ENCODE data around the gene UBE2L3.

UBE2L3 gene

DNA sequence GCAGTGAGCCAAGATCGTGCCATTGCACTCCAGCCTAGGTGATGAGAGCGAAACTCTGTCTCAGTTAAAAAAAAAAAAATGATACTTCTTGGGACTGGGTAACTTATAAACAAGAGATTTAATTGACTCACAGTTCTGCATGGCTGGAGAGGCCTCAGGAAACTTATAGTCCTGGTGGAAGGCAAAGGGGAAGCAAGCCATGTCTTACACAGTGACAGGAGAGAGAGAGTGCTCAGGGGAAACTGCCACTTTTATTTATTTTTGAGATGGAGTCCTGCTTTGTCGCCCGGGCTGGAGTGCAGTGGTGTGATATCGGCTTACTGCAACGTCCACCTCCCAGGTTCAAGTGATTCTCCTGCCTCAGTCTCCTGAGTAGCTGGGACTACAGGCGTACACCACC, 82.8 kb downstream of the UBE2L3 start:
- H3K27ac ChIP-seq (ENCODE audit: extremely low read depth, low read depth, low read length): no peak overlapping the region
- ChIA-PET POLR2A (no interaction called here), CTCF (interaction anchor here (4.8 kb wide), 1 partner anchor 7 kb away, joined by 25 read pairs; the partner anchor contains the start of gene SDF2L1)
- H3K4me3 ChIP-seq (ENCODE audit: low read depth, low read length): no peak overlapping the region
- TF ChIP-seq HOXA7 (CRISPR knock-in tag; IDR thresholded peaks at IDR 0.05; ENCODE audit: borderline replicate concordance) (no peak), PRDM1 (tag by site-specific recombination; IDR thresholded peaks at IDR 0.05) (peak; percentile 87)
- TF ChIP-seq, protein P1, sequence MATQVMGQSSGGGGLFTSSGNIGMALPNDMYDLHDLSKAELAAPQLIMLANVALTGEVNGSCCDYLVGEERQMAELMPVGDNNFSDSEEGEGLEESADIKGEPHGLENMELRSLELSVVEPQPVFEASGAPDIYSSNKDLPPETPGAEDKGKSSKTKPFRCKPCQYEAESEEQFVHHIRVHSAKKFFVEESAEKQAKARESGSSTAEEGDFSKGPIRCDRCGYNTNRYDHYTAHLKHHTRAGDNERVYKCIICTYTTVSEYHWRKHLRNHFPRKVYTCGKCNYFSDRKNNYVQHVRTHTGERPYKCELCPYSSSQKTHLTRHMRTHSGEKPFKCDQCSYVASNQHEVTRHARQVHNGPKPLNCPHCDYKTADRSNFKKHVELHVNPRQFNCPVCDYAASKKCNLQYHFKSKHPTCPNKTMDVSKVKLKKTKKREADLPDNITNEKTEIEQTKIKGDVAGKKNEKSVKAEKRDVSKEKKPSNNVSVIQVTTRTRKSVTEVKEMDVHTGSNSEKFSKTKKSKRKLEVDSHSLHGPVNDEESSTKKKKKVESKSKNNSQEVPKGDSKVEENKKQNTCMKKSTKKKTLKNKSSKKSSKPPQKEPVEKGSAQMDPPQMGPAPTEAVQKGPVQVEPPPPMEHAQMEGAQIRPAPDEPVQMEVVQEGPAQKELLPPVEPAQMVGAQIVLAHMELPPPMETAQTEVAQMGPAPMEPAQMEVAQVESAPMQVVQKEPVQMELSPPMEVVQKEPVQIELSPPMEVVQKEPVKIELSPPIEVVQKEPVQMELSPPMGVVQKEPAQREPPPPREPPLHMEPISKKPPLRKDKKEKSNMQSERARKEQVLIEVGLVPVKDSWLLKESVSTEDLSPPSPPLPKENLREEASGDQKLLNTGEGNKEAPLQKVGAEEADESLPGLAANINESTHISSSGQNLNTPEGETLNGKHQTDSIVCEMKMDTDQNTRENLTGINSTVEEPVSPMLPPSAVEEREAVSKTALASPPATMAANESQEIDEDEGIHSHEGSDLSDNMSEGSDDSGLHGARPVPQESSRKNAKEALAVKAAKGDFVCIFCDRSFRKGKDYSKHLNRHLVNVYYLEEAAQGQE (tag by site-specific recombination; IDR thresholded peaks at IDR 0.05): no peak
- no peaks in the 10 kb centered on the region for H3K4me1 ChIP-seq (ENCODE audit: control insufficient read depth, insufficient read depth, low read length)
- H3K36me3 ChIP-seq (ENCODE audit: control insufficient read depth in 2 of 2, insufficient read depth in 1 of 2, low read length in 2 of 2): peaks cover 0 to 49% of the 10 kb centered on the region in 2 experiments; a peak in 2 of 3 replicates
- no peaks in the 10 kb centered on the region for H3K9me3 ChIP-seq (ENCODE audit: control insufficient read depth, insufficient read depth, low read depth, low read length)

DNA sequence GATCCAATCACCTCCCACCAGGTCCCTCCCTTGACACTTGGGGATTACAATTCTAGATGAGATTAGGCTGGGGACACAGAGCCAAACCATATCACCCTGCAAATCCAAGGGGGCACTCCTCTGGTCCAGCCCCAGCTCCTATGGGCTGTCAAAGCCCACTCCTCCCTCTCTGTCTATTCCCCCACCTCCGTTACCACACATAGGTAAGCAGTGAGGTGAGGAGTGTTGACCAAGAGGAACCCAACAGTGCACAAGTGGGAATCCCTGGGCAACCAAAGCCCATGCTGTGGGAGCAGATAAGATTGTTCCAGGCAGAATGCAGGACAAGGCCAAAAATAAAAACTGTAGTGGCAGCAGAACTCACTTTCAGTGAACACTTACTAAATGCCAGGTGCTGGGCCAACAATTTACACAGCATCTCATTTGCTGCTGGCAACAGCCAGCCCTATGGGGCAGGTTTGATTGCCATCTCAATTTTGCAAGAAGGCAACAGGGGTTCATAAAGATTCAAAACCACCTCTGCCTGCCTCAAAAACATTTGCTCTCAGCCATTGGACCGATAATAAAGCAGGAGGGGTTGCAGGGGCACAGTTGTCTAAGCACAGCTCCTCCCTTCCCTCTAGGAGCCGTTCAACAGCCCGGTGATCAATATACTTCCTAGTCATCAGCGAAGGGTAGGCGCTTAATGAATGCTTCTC, 83.5 kb downstream of the UBE2L3 start:
- Histone ChIP-seq H3K27ac (ENCODE audit: extremely low read depth, low read depth, low read length) (no peak overlapping the region; the same call in 1 of the 2 replicates), H3K4me3 (ENCODE audit: low read depth, low read length) (peak overlapping the region; percentile 83), H3K9me3 (ENCODE audit: control insufficient read depth, insufficient read depth, low read depth, low read length) (no peaks in the 10 kb centered on the region), H3K36me3 (ENCODE audit: control insufficient read depth in 2 of 2, insufficient read depth in 1 of 2, low read length in 2 of 2) (peaks cover 0 to 45% of the 10 kb centered on the region in 2 experiments; a peak in 2 of 3 replicates), H3K4me1 (ENCODE audit: control insufficient read depth, insufficient read depth, low read length) (no peaks in the 10 kb centered on the region)
- ChIA-PET CTCF (interaction anchor here (1.0 to 4.8 kb wide), 2 partner anchors 8 to 22 kb away, joined by 3 to 25 read pairs; partner anchors contain the start of gene SDF2L1), POLR2A (interaction anchor here (2.0 to 3.2 kb wide), 2 partner anchors 9 to 15 kb away, joined by 13 to 18 read pairs; partner anchors contain the start of genes PPIL2 and SDF2L1)
- TF ChIP-seq ZNF561 (tag by site-specific recombination; IDR thresholded peaks at IDR 0.05; ENCODE audit: borderline replicate concordance) (no peak), ZNF76 (tag by site-specific recombination; IDR thresholded peaks at IDR 0.05; ENCODE audit: borderline replicate concordance, low read depth) (no peak), ZNF335 (tag by site-specific recombination; conservative IDR thresholded peaks at IDR 0.05) (peak; percentile 70), ZNF394 (tag by site-specific recombination; IDR thresholded peaks at IDR 0.05; ENCODE audit: borderline replicate concordance) (peak; percentile 46; the same call in 1 of the 2 replicates), GLIS2 (tag by site-specific recombination; IDR thresholded peaks at IDR 0.05) (peak; percentile 47), ZIC2 (tag by site-specific recombination; IDR thresholded peaks at IDR 0.05) (peak; percentile 96), ZNF660 (tag by site-specific recombination; IDR thresholded peaks at IDR 0.05) (peak; percentile 22; the same call in 1 of the 2 replicates)

DNA sequence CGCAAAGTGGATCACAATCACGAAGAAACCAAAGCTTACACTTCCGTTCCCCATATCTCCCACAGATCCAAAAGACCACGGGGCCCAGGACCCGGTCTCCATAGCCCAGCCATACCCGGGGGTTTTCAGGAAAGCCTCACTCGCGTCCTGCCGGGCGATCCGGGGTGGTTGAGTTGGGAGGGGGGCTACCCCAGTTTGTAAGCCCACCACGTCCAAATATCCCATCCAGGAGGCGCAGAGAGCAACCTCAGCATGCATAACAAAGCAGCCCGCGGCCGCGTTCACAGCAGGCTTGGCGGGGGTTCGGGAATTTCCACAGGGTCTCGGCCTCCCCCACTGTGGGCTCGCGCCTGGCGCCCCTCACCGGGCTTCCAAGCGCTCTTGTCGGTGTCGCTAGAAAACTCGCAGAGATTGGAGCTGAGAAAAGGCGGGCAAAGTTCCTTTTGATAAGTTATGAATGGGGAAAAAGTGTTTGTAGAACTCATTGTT, 84.1 kb downstream of the UBE2L3 start:
- CTCF ChIA-PET: interaction anchor here (1.0 to 4.8 kb wide), 3 partner anchors 9 to 23 kb away, joined by 3 to 25 read pairs (median 3); partner anchors contain the start of genes CCDC116 and SDF2L1
- POLR2A ChIA-PET: interaction anchor here (0.6 to 3.2 kb wide), 4 partner anchors 9 to 61 kb away, joined by 4 to 18 read pairs (median 9); partner anchors contain the start of genes PPIL2 and SDF2L1
- Histone ChIP-seq H3K9me3 (ENCODE audit: control insufficient read depth, insufficient read depth, low read depth, low read length) (no peaks in the 10 kb centered on the region), H3K36me3 (ENCODE audit: control insufficient read depth in 2 of 2, insufficient read depth in 1 of 2, low read length in 2 of 2) (peaks cover 0 to 40% of the 10 kb centered on the region in 2 experiments; a peak in 2 of 3 replicates), H3K27ac (ENCODE audit: extremely low read depth, low read depth, low read length) (peak overlapping the region; percentile 27; the same call in 1 of the 2 replicates), H3K4me1 (ENCODE audit: control insufficient read depth, insufficient read depth, low read length) (no peaks in the 10 kb centered on the region), H3K4me3 (ENCODE audit: low read depth, low read length) (peak overlapping the region; percentile 83)
- TF ChIP-seq IKZF3 (tag by site-specific recombination; IDR thresholded peaks at IDR 0.05) (peak; percentile 42; the same call in 1 of the 2 replicates), ZNF677 (tag by site-specific recombination; IDR thresholded peaks at IDR 0.05) (peak; percentile 77), ZNF501 (tag by site-specific recombination; IDR thresholded peaks at IDR 0.05) (0 out of 2 replicates have a peak, but pooled peaks have one; percentile 9), ZBTB20 (tag by site-specific recombination; IDR thresholded peaks at IDR 0.05) (peak; percentile 87; the same call in 1 of the 2 replicates), TRIM28 (IDR thresholded peaks at IDR 0.05; ENCODE audit: borderline replicate concordance, low read length) (no peak), SP7 (tag by site-specific recombination; IDR thresholded peaks at IDR 0.05) (0 out of 2 replicates have a peak, but pooled peaks have one; percentile 6), ZNF623 (tag by site-specific recombination; IDR thresholded peaks at IDR 0.05) (no peak), ZNF629 (tag by site-specific recombination; IDR thresholded peaks at IDR 0.05) (no peak), ZIC2 (tag by site-specific recombination; IDR thresholded peaks at IDR 0.05) (peak; percentile 92)
- TF ChIP-seq, protein P2, sequence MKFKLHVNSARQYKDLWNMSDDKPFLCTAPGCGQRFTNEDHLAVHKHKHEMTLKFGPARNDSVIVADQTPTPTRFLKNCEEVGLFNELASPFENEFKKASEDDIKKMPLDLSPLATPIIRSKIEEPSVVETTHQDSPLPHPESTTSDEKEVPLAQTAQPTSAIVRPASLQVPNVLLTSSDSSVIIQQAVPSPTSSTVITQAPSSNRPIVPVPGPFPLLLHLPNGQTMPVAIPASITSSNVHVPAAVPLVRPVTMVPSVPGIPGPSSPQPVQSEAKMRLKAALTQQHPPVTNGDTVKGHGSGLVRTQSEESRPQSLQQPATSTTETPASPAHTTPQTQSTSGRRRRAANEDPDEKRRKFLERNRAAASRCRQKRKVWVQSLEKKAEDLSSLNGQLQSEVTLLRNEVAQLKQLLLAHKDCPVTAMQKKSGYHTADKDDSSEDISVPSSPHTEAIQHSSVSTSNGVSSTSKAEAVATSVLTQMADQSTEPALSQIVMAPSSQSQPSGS (tag by site-specific recombination; IDR thresholded peaks at IDR 0.05; ENCODE audit: low read depth): no peak
- TF ChIP-seq, protein P3, sequence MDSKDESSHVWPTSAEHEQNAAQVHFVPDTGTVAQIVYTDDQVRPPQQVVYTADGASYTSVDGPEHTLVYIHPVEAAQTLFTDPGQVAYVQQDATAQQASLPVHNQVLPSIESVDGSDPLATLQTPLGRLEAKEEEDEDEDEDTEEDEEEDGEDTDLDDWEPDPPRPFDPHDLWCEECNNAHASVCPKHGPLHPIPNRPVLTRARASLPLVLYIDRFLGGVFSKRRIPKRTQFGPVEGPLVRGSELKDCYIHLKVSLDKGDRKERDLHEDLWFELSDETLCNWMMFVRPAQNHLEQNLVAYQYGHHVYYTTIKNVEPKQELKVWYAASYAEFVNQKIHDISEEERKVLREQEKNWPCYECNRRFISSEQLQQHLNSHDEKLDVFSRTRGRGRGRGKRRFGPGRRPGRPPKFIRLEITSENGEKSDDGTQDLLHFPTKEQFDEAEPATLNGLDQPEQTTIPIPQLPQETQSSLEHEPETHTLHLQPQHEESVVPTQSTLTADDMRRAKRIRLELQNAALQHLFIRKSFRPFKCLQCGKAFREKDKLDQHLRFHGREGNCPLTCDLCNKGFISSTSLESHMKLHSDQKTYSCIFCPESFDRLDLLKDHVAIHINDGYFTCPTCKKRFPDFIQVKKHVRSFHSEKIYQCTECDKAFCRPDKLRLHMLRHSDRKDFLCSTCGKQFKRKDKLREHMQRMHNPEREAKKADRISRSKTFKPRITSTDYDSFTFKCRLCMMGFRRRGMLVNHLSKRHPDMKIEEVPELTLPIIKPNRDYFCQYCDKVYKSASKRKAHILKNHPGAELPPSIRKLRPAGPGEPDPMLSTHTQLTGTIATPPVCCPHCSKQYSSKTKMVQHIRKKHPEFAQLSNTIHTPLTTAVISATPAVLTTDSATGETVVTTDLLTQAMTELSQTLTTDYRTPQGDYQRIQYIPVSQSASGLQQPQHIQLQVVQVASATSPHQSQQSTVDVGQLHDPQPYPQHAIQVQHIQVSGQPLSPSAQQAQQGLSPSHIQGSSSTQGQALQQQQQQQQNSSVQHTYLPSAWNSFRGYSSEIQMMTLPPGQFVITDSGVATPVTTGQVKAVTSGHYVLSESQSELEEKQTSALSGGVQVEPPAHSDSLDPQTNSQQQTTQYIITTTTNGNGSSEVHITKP (tag by site-specific recombination; IDR thresholded peaks at IDR 0.05): peak; percentile 48; the same call in 1 of the 2 replicates

Measured in HEK293 (cell line).